Motor neuron (in vitro differentiated cells): Measurements from ENCODE around the gene TRMT10B. TPM values are rescaled to one million over a fixed set of nuclear protein-coding genes. Genes with fewer than 3 reads are reported as not detected.
"Not testable (repeated sequence)": the region's sequence is repeated elsewhere in the genome, so short reads cannot be mapped to it uniquely, and the experiment has no call there.

ENCODE experiments used
- ATAC-seq, 8 experiments: fragments of 200-7000 bp; cut with Tn5 transposase; replicated peaks in 6 of 8; 2 replicates each; pipeline ENCODE4 v1.8.0; 2021; ENCODE audit warnings: mild to moderate bottlenecking in 8 of 8, moderate library complexity in 8 of 8
- H3K27ac ChIP-seq, 2 donors: fragments of 250-450 bp; sonication (Bioruptor Pico); 2 replicates each; pipeline ENCODE4 v1.9.0; 2021; ENCODE audit warnings: antibody characterized with exemption in 2 of 2, mild to moderate bottlenecking in 2 of 2, moderate library complexity in 1 of 2
- H3K4me1 ChIP-seq, 2 donors: fragments of 250-450 bp; sonication (Bioruptor Pico); replicated peaks in 1 of 2; 2 replicates each; pipeline ENCODE4 v1.6.1; 2021; ENCODE audit warnings: antibody characterized with exemption in 2 of 2, mild to moderate bottlenecking in 2 of 2, moderate library complexity in 1 of 2
- H3K4me3 ChIP-seq, 5 donors: fragments of 250-450 bp; sonication (Bioruptor Pico); 2 replicates each; pipeline ENCODE4 v1.9.0; 2021; ENCODE audit warnings: antibody characterized with exemption in 5 of 5, mild to moderate bottlenecking in 5 of 5, moderate library complexity in 4 of 5
- WGBS, 10 experiments: fragments of 450-650 bp; shearing (Covaris generic); methylation state at CpG; one replicate each; pipeline ENCODE4 v1.0.0; 2022; 5-methylcytosine and 5-hydroxymethylcytosine counted together
- in situ Hi-C, 9 experiments: fragments of 400-800 bp; cut with MboI; loops; one replicate each; pipeline ENCODE4 v1.15.0; 2021; ENCODE audit warnings: low sequenced_read_pairs in 9 of 9, low pct_unique_long_range_greater_than_20kb in 2 of 9; ENCODE audit not compliant: unreplicated experiment in 9 of 9
- total RNA-seq, 8 experiments: library from RNA; unstranded; fragments of 300-600 nt; gene quantifications; 2 replicates each; pipeline versions ENCODE4 v1.2.3 to v1.2.4, GENCODE V29; 2022

Gene TRMT10B
- total RNA-seq, 8 experiments from 2014 or later: 8.2 to 14.0 (median 10.8) TPM

- Histone ChIP-seq H3K4me3 (no peak overlapping the region), H3K4me1 (peaks cover 7 to 17% of the 10 kb centered on the region in 2 donors), H3K27ac (no peak overlapping the region)
- ATAC-seq: no peak
- 80 to 95% methylated on average over 2 to 18 of the region's 45 CpGs; no CpG with 5 or more reads in 8 of the 10 experiments for WGBS, 10 experiments
- in situ Hi-C loops: loop anchor here in 3 of 9 experiments (25.0 kb wide), 3 partner anchors 100 to 300 kb away; partner anchors contain the start of genes FBXO10 (in 2 of the 3), TOMM5 (in 2 of the 3) and POLR1E (in 1 of the 3)
These were observed 33.5 kb downstream of the TRMT10B start for GRCh38 chr9:37787059-37787458.

DNA sequence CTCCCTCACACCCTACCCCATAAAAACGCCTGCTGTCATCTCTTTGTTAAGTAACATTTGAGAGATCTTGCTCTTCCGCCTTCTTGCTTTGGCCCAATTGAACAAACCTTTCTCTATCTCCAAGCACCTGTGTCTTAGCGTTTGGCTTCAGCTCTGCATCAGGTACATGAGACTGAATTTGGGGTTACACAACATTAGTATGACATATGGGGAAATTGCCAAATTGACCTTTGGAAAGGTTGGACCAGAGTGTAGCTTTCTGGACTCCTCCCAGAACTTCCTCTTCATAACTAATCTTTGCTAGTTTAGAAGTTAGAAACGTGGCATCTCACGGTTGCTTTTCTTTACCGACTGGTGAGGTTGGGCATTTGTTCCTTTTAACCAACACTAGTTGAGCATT is 34.7 kb downstream of the TRMT10B start:
- in situ Hi-C loops: loop anchor here in 3 of 9 experiments (25.0 kb wide), 3 partner anchors 99 to 301 kb away; partner anchors contain the start of genes FBXO10 (in 2 of the 3), TOMM5 (in 2 of the 3) and POLR1E (in 1 of the 3)
- ATAC-seq: no peak
- H3K27ac ChIP-seq: no peak overlapping the region
- WGBS, 10 experiments: 55 to 100% (median 75%) methylated on average over 1 to 5 of the region's 6 CpGs
- no peak overlapping the region for H3K4me3 ChIP-seq
- H3K4me1 ChIP-seq: peaks cover 7 to 11% of the 10 kb centered on the region in 2 donors

DNA sequence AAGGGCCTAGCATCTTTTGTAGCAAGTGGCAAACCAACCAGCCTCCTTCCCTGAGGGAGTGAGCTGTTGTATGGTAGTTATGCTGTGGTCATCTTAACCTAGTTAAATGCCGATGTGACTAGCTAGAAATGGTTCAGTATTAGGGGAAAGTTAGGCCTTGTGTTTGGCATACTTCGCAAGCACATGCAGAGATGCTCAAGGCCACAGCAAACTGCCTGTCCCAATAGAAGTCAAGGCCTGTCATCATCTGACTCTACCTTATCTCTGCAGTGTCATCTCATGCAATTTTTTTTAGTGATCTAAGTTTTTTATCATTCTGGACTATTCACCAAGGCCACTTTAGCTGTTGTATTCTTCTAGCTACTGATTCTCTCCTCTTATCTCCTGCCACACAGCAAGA is 36.5 kb downstream of the TRMT10B start:
- Histone ChIP-seq H3K4me3 (no peak overlapping the region), H3K27ac (no peak overlapping the region), H3K4me1 (peaks cover 0 to 4% of the 10 kb centered on the region in 2 donors)
- 75 to 100% (median 96%) methylated on average over 1 to 2 of the region's 2 CpGs for WGBS, 10 experiments
- ATAC-seq: no peak
- in situ Hi-C loops: loop anchor here in 3 of 9 experiments (25.0 kb wide), 3 partner anchors 97 to 303 kb away; partner anchors contain the start of genes FBXO10 (in 2 of the 3), TOMM5 (in 2 of the 3) and POLR1E (in 1 of the 3)

DNA sequence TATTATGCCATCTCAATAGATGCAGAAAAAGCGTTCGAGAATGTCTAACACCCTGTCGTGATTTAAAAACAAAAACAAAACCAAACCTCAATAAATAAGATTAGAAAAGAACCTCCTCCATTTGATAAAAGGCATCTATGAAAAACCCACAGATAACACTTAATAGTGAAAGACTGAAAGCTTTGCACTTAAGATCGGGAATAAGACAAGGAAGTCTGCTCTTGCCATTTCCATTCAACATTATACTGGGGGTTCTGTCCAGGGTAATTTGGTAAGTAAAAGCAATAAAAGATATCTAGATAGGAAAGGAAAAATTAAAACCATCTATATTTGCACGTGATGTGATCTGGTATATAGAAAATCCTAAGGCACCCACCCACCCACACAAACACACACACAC is 38.5 kb downstream of the TRMT10B start:
- in situ Hi-C loops: loop anchor here in 3 of 9 experiments (25.0 kb wide), 3 partner anchors 95 to 305 kb away; partner anchors contain the start of genes FBXO10 (in 2 of the 3), TOMM5 (in 2 of the 3) and POLR1E (in 1 of the 3)
- H3K4me3 ChIP-seq: no peak overlapping the region
- ATAC-seq: no peak
- no peak overlapping the region for H3K27ac ChIP-seq
- no peaks in the 10 kb centered on the region for H3K4me1 ChIP-seq
- 39 to 82% (median 66%) methylated on average over 2 to 5 of the region's 5 CpGs for WGBS, 10 experiments

DNA sequence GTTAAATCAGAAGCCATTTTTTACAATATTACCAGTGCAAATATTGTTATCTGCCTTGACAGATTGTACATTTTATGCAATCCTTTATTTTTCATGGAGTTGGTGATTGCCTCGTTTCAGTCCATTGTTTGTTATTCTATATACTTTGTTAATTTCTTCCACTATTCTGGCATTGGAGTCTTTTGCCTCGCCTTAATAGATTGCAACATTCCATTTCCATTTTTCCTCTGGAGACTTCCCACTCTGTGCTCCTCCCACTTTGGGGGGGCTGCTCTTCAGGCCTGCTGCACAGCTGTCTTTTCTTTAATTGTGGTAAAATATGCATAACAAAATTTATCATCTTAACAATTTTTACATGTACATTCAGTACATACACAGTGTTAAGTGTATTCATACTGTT is 42.6 kb downstream of the TRMT10B start:
- ATAC-seq: peak in 2 of 8 experiments; percentile 6 to 8
- 0 to 75% (median 40%) methylated on average over 2 of the region's 2 CpGs; no CpG with 5 or more reads in 1 of the 10 experiments for WGBS, 10 experiments
- in situ Hi-C loops: loop anchor here in 3 of 9 experiments (25.0 kb wide), 3 partner anchors 91 to 309 kb away; partner anchors contain the start of genes FBXO10 (in 2 of the 3), TOMM5 (in 2 of the 3) and POLR1E (in 1 of the 3)
- H3K4me1 ChIP-seq: peaks cover 4 to 5% of the 10 kb centered on the region in 2 donors
- no peak overlapping the region for H3K4me3 ChIP-seq
- H3K27ac ChIP-seq: no peak overlapping the region

- no peak overlapping the region for H3K27ac ChIP-seq
- ATAC-seq: no peak
- in situ Hi-C loops: loop anchor here in 3 of 9 experiments (25.0 kb wide), 3 partner anchors 89 to 311 kb away; partner anchors contain the start of genes FBXO10 (in 2 of the 3), TOMM5 (in 2 of the 3) and POLR1E (in 1 of the 3)
- no peak overlapping the region for H3K4me3 ChIP-seq
- H3K4me1 ChIP-seq: peaks cover 14 to 21% of the 10 kb centered on the region in 2 donors
- WGBS, 10 experiments: 60 to 100% (median 92%) methylated on average over 1 of the region's 1 CpG; no CpG with 5 or more reads in 2 of the 10 experiments
These were observed 45.1 kb downstream of the TRMT10B start for GRCh38 chr9:37798677-37799076.

DNA sequence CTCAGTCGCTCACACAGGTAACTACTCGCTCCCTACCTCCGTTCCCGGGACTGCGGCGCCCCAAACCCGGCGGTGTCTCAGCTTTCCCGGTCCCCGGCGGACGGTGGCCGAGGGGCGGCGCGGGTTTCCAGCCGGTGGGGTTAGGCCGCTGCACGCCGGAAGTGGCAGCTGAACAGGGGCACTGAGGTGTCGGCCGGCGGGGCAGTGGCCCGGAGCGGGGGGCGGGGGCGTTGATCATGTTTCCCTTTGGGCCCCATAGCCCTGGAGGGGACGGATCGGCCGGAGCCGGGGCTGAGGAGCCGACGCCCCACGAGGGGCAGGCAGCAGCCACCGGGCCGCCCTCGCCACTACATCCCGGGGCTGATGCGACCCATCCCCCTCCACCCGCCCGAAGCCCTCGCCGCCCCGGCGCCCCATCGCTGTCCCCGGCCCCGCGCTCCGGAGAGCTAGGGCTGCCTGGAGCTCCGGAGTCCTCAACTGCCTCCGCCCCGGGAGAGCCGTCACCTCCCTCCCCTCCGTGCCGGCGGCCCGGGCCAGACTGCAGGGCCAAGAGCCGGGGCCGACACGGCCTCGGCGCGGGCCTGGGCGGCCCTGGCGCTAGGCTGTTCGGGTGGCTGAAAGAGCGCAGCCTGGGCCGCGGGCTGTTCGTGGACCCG is 47.2 kb downstream of the TRMT10B start, which contains the start of gene DCAF10:
Gene DCAF10, plus strand, starts transcription at position 167 of the 656 bp plus-strand sequence. Its CDS starts 70 bp downstream, at position 237.
- in situ Hi-C loops: no loop called here
- Histone ChIP-seq H3K4me3 (peak within 1 kb of the TSS; percentile 72 to 96 (median 87)), H3K27ac (peak within 1 kb of the TSS; percentile 87 to 95), H3K4me1 (peaks cover 14 to 22% of the 10 kb centered on the region in 2 donors)
- peak; percentile 78 to 96 (median 94) for ATAC-seq
- WGBS, 10 experiments: 0% methylated on average over 2 to 4 of the region's 72 CpGs; no CpG with 5 or more reads in 8 of the 10 experiments

GRCh38 chr9:37801287-37801850 is 47.8 kb downstream of the TRMT10B start:
- 0 to 6% (median 3%) methylated on average over 3 to 12 of the region's 45 CpGs; no CpG with 5 or more reads in 3 of the 10 experiments for WGBS, 10 experiments
- peak overlapping the region; percentile 87 to 95 for H3K27ac ChIP-seq
- peak overlapping the region; percentile 72 to 96 (median 87) for H3K4me3 ChIP-seq
- in situ Hi-C loops: no loop called here
- ATAC-seq: peak in 7 of 8 experiments; percentile 18 to 43 (median 29)
- H3K4me1 ChIP-seq: peaks cover 14 to 22% of the 10 kb centered on the region in 2 donors

GRCh38 chr9:37801959-37802711 is 48.5 kb downstream of the TRMT10B start:
- H3K27ac ChIP-seq: no peak overlapping the region
- peaks cover 14 to 22% of the 10 kb centered on the region in 2 donors for H3K4me1 ChIP-seq
- in situ Hi-C loops: no loop called here
- H3K4me3 ChIP-seq: peak overlapping the region; percentile 72 to 96 (median 87)
- ATAC-seq: no peak
- 25 to 64% (median 48%) methylated on average over 3 to 10 of the region's 10 CpGs for WGBS, 10 experiments

- ATAC-seq: peak in 6 of 8 experiments; percentile 36 to 94 (median 80)
- WGBS, 10 experiments: 63 to 100% (median 100%) methylated on average over 1 to 3 of the region's 4 CpGs; no CpG with 5 or more reads in 1 of the 10 experiments
- Histone ChIP-seq H3K4me3 (no peak overlapping the region), H3K4me1 (peaks cover 10 to 16% of the 10 kb centered on the region in 2 donors), H3K27ac (no peak overlapping the region)
- in situ Hi-C loops: no loop called here
These were observed 52.7 kb downstream of the TRMT10B start for GRCh38 chr9:37806271-37806670.

- H3K4me1 ChIP-seq, H3K4me3 ChIP-seq, H3K27ac ChIP-seq, in situ Hi-C loops, ATAC-seq: not testable (repeated sequence)
- 56 to 100% (median 100%) methylated on average over 1 to 7 of the region's 15 CpGs; no CpG with 5 or more reads in 3 of the 10 experiments for WGBS, 10 experiments
These were observed 56.1 kb downstream of the TRMT10B start for GRCh38 chr9:37809676-37810075.

DNA sequence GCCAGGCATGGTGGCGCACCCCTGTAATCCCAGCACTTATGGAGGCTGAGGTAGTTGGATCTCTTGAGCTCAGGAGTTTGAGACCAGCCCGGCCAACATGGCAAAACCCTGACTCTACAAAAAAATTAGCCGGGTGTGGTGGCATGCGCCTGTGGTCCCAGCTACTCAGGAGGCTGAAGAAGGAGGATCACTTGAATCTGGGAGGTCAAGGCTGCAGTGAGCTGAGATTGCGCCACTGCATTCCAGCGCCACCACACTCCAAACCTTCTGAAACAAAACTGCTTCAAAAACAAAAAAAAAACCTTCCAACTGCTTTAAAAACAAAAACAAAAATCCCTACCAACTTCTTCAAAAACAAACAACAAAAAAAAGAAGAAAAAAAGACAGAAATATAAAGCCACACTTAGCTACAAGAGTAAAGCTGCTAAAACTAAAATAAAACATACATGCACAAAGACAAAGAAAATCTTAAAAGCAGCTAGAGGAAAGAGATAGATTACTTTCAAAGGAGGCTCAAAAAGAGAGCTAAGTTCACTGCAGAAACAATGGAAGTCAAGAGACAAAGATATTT is 58.4 kb downstream of the TRMT10B start:
- WGBS, 10 experiments: 90 to 100% (median 97%) methylated on average over 2 to 6 of the region's 6 CpGs
- no peaks in the 10 kb centered on the region for H3K4me1 ChIP-seq
- in situ Hi-C loops: no loop called here
- no peak overlapping the region for H3K27ac ChIP-seq
- H3K4me3 ChIP-seq: no peak overlapping the region
- no peak for ATAC-seq
